MM.1S (cell line): ENCODE data around the gene AP2A2.

Source experiments
- DNase-seq: peaks from one replicate; pipeline ENCODE4 v3.0.0-alpha.2; 2015
- H2AFZ ChIP-seq: fragments of 300-600 bp; sonication (generic); 2 replicates; pipeline ENCODE4 v1.6.0; 2016; ENCODE audit warnings: antibody characterized with exemption, low read length
- H3F3A ChIP-seq: fragments of 300-600 bp; sonication (generic); 2 replicates; pipeline ENCODE4 v1.6.1; 2016; ENCODE audit warnings: mild to moderate bottlenecking, antibody characterized with exemption, low read length, moderate library complexity, mixed read lengths; ENCODE audit not compliant: insufficient read depth
- H3K27ac ChIP-seq: fragments of 300-600 bp; sonication (generic); 2 replicates; pipeline ENCODE4 v1.5.1; 2016; ENCODE audit warnings: mild to moderate bottlenecking, low read length
- H3K27me3 ChIP-seq: fragments of 300-600 bp; sonication (generic); replicated peaks from 2 replicates; pipeline ENCODE4 v1.6.0; 2016; ENCODE audit warnings: low read length; ENCODE audit not compliant: insufficient read depth
- H3K36me3 ChIP-seq: fragments of 300-600 bp; sonication (generic); replicated peaks from 2 replicates; pipeline ENCODE4 v1.6.1; 2016; ENCODE audit warnings: mild to moderate bottlenecking, low read length, mixed read lengths; ENCODE audit not compliant: insufficient read depth
- H3K4me1 ChIP-seq: fragments of 300-600 bp; sonication (generic); 2 replicates; pipeline ENCODE4 v1.6.1; 2016; ENCODE audit warnings: low read length, mixed read lengths
- H3K4me2 ChIP-seq: fragments of 300-600 bp; sonication (generic); 2 replicates; pipeline ENCODE4 v1.6.0; 2016; ENCODE audit warnings: low read depth, low read length
- H3K4me3 ChIP-seq: fragments of 300-600 bp; sonication (generic); 2 replicates; pipeline ENCODE4 v1.5.1; 2016; ENCODE audit warnings: low read length, mixed read lengths
- H3K79me2 ChIP-seq: fragments of 300-600 bp; sonication (generic); 2 replicates; pipeline ENCODE4 v1.6.1; 2016; ENCODE audit warnings: mixed run types, low read length, mixed read lengths
- H3K9ac ChIP-seq: fragments of 300-600 bp; sonication (generic); 2 replicates; pipeline ENCODE4 v1.6.1; 2016; ENCODE audit warnings: low read length, mixed read lengths
- H3K9me2 ChIP-seq: fragments of 300-600 bp; sonication (generic); replicated peaks from 2 replicates; pipeline ENCODE4 v1.6.1; 2016; ENCODE audit warnings: mild to moderate bottlenecking, low read length, mixed read lengths; ENCODE audit not compliant: insufficient read depth
- H3K9me3 ChIP-seq: fragments of 300-600 bp; sonication (generic); replicated peaks from 2 replicates; pipeline ENCODE4 v1.6.1; 2016; ENCODE audit warnings: mild to moderate bottlenecking, low read length, mixed read lengths; ENCODE audit not compliant: insufficient read depth
- H4K20me1 ChIP-seq: fragments of 300-600 bp; sonication (generic); 2 replicates; pipeline ENCODE4 v1.6.1; 2016; ENCODE audit warnings: mild to moderate bottlenecking, low read length, moderate library complexity, mixed read lengths; ENCODE audit not compliant: insufficient read depth
- EZH2 ChIP-seq: fragments of 300-600 bp; sonication (generic); optimal IDR thresholded peaks from 2 replicates; pipeline ENCODE3; 2017; ENCODE audit warnings: low read depth, mild to moderate bottlenecking, antibody characterized with exemption, low read length, mixed read lengths
- EZH2phosphoT487 ChIP-seq: fragments of 300-600 bp; sonication (generic); IDR thresholded peaks from 2 replicates; pipeline ENCODE4 v1.6.1; 2018; ENCODE audit warnings: antibody characterized with exemption, low read length
- TF ChIP-seq, protein P1 (sequence below): fragments of 300-600 bp; sonication (generic); IDR thresholded peaks from 2 replicates; pipeline ENCODE4 v1.5.1; 2016; ENCODE audit warnings: antibody characterized with exemption, low read length, mixed read lengths

Gene AP2A2

GRCh38 chr11:1055990-1056771, 130.5 kb downstream of the AP2A2 start:
- Histone ChIP-seq H3K4me1 (no peaks in the 10 kb centered on the region), H3K4me3 (no peak overlapping the region), H3K9me3 (no peaks in the 10 kb centered on the region), H3K27ac (no peak overlapping the region), H4K20me1 (no peaks in the 10 kb centered on the region), H3F3A (no peaks in the 10 kb centered on the region), H3K9ac (no peak overlapping the region), H3K79me2 (no peaks in the 10 kb centered on the region), H3K27me3 (peaks cover 96% of the 10 kb centered on the region), H3K36me3 (no peaks in the 10 kb centered on the region), H2AFZ (no peak overlapping the region), H3K9me2 (no peaks in the 10 kb centered on the region), H3K4me2 (no peak overlapping the region)
- TF ChIP-seq EZH2 = no peak
- no peak for TF ChIP-seq EZH2phosphoT487
- TF ChIP-seq, protein P1, sequence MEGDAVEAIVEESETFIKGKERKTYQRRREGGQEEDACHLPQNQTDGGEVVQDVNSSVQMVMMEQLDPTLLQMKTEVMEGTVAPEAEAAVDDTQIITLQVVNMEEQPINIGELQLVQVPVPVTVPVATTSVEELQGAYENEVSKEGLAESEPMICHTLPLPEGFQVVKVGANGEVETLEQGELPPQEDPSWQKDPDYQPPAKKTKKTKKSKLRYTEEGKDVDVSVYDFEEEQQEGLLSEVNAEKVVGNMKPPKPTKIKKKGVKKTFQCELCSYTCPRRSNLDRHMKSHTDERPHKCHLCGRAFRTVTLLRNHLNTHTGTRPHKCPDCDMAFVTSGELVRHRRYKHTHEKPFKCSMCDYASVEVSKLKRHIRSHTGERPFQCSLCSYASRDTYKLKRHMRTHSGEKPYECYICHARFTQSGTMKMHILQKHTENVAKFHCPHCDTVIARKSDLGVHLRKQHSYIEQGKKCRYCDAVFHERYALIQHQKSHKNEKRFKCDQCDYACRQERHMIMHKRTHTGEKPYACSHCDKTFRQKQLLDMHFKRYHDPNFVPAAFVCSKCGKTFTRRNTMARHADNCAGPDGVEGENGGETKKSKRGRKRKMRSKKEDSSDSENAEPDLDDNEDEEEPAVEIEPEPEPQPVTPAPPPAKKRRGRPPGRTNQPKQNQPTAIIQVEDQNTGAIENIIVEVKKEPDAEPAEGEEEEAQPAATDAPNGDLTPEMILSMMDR = no peak
- DNase-seq = no peak

GRCh38 chr11:1057806-1058205, 132.1 kb downstream of the AP2A2 start:
- Histone ChIP-seq H4K20me1 (no peaks in the 10 kb centered on the region), H2AFZ (no peak overlapping the region), H3K27me3 (peaks cover 96% of the 10 kb centered on the region), H3F3A (no peaks in the 10 kb centered on the region), H3K36me3 (no peaks in the 10 kb centered on the region), H3K4me2 (no peak overlapping the region), H3K27ac (no peak overlapping the region), H3K9me2 (no peaks in the 10 kb centered on the region), H3K79me2 (no peaks in the 10 kb centered on the region), H3K9ac (no peak overlapping the region), H3K4me1 (no peaks in the 10 kb centered on the region), H3K9me3 (no peaks in the 10 kb centered on the region), H3K4me3 (no peak overlapping the region)
- TF ChIP-seq EZH2 (no peak), EZH2phosphoT487 (no peak)
- TF ChIP-seq, protein P1 = no peak
- DNase-seq = no peak

DNA sequence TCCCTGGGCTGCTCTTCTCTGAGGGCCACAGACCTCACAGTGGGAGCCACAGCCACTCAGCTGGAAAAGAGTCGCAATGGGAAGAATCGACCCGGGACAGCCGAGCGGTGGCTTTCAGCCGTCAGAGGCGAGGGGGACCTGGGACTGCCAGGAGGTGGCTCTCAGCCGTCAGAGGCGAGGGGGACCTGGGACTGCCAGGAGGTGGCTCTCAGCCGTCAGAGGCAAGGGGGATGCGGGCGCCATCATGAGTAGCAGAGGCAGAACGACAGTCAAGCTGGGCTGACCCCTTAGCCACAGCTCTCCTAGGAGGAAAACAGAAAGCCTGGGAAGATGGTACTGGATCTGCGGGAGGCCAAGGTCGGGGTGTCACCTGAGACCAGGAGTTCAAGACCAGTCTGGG, 134.1 kb downstream of the AP2A2 start:
- Histone ChIP-seq H3K4me1 (no peaks in the 10 kb centered on the region), H3K27ac (no peak overlapping the region), H3K27me3 (peaks cover 94% of the 10 kb centered on the region), H3F3A (no peaks in the 10 kb centered on the region), H3K79me2 (no peaks in the 10 kb centered on the region), H3K4me3 (no peak overlapping the region), H3K9me2 (no peaks in the 10 kb centered on the region), H3K36me3 (no peaks in the 10 kb centered on the region), H3K4me2 (no peak overlapping the region), H3K9ac (no peak overlapping the region), H4K20me1 (no peaks in the 10 kb centered on the region), H2AFZ (no peak overlapping the region), H3K9me3 (no peaks in the 10 kb centered on the region)
- TF ChIP-seq, protein P1 = no peak
- TF ChIP-seq EZH2 (no peak), EZH2phosphoT487 (no peak)
- no peak for DNase-seq
